Spleen (tissue), 7 donors: ENCODE results near the gene MED23.

Experiments
- CTCF ChIP-seq, 11 experiments: fragments of 200-600 bp in 7 of 11; fragments of 450-650 bp in 4 of 11; sonication (generic) in 4 of 11; IDR thresholded peaks in 8 of 11; conservative IDR thresholded peaks in 3 of 11; 1 replicate in 7 of 11; 2 replicates in 4 of 11; pipeline versions ENCODE4 v1.4.0 to v1.8.0; 2016 to 2021; ENCODE audit warnings: antibody characterized with exemption in 11 of 11, inconsistent platforms in 4 of 11, mild to moderate bottlenecking in 1 of 11
- POLR2A ChIP-seq, 3 donors: fragments of 450-650 bp; IDR thresholded peaks; one replicate each; pipeline ENCODE4 v1.5.1; 2017; ENCODE audit warnings: antibody characterized with exemption in 3 of 3, mild to moderate bottlenecking in 1 of 3
- donor health status: DM: no; HTN: no; CAD: no; lungs with moderate emphysema.
- donor health status: DM: no; HTN: no; CAD: no.
- donor health status: DM: no; HTN: no; CAD: no.

GRCh38 chr6:131594074-131594473, 34.0 kb downstream of the MED23 start:
- TF ChIP-seq CTCF (IDR thresholded peaks at IDR 0.05 in 8 of 11, conservative IDR thresholded peaks at IDR 0.05 in 3 of 11): no peak
- no peak for TF ChIP-seq POLR2A (IDR thresholded peaks at IDR 0.05)
